HG02759 (cell line): ENCODE data around the gene MGA.

Experiments
- ATAC-seq: cut with Tn5 transposase; IDR thresholded peaks from one replicate; pipeline ENCODE4 v1.9.1; 2021; ENCODE audit warnings: mild to moderate bottlenecking, moderate library complexity; ENCODE audit not compliant: unreplicated experiment

The MGA gene

DNA sequence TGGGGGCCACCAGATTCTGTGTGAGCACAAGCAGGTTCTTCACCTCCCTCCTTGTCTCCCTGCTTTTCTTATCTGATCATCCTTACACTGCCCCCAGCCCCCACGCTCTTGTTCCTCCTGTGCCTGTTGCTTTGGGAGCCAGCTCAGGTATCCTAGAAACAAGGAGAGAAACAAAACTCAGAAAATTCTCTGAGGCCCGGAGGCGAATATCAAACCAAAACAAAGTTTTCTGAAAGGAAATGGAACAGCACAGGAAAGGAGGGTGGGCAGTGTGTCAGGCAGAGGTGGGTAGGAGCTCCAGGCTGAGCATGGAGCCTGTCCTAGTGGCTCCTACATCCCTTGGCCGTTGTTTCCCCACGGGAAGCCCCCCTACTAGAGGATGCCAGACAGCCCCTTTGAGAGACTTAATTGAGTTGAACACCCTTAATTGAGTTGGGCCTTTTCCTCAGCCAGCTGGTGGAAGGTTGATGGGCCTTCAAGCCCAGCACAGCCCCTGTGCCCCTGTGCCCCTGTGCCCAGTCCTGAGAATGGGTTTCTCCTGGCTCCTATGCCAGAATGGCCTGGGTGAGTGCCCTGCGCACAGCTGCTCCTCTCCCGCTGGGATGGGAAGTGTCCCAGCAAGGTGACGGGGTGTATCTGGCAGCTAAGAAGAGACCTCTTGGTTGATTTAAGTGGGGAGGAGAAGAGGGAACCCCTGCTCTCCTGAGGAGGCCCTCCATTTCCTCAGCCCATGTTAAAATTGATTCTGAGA lies 144.9 kb downstream of the MGA start:
- no peak for ATAC-seq

DNA sequence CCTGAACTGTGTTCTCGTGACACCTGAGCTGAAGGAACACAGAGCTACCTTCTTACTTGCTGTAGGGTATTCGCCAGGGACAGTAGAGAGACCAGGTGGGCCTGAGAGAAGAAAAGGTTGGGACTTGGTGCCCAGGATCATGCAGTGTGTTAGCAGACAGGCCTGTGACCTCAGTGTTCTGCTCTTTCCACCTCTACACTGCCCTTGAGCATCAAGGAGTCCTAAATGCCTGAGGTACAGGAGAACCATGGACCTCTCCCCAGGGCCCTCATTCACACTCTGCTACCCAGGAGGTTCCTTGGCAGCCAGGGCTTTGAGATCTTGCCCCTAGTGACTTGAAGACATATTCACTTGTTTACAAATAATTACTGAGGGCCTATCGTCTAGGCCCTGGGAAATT lies 145.5 kb downstream of the MGA start:
- ATAC-seq, result no peak

DNA sequence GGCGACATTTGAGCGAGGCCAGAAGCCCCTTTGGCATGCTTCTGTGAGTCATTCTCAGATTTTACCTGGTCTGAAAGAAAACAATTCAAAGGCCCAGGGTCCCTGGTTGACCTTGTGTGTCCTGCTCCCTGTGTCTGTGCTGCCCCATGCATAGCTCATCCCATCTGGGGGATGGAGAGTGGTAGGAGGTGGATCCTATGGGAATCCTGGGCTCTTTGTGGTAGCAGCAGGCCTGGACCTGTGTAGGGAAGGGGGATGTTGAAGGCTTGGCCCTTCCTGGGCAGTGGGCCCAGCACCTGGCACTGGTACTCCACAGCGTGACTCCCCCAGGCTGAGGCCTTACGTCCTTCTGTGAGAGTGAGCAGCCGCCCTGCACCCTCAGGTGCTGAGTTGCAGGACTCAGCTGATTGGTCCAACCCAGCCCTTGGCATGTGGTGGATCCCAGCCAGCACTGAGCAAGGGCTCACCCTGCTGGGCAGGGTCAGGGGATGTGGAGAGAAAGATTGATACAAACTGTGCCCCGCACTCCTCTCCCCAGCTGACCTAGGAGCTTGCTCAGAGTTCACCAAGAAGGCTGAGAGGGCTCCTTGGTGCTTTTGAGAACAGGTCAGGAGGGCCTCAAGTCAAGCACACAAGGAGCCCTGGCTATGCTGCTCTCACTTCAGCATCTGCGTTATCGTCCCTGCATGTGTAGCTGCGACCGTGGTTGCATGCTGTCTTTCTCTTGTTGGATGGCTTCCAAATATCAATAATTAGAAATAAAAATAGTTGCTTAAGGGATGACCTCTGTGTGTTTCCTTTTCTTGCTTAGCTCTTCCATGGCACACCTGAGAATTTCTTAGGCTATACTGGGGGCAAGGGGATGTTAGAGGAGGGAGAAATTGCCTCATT lies 146.3 kb downstream of the MGA start:
- ATAC-seq, result no peak

DNA sequence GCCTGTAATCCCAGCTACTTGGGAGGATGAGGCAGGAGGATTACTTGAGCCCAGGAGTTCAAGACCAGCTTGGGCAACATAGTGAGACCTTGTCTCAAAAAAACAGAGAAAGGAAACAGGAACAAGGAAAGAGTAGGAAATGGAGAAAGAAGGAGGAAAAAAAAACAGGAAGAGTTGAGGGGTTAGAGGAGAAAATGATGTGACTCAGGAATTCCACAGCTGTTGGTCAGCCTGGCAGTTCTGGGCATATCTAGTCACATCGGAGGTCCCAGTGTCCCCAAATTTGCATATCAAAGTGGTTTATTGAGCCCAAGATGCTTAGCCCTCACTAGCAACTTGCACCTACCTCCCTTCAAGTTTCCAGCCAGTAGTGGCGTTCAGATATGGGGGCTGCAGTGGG lies 148.9 kb downstream of the MGA start:
- no peak for ATAC-seq

DNA sequence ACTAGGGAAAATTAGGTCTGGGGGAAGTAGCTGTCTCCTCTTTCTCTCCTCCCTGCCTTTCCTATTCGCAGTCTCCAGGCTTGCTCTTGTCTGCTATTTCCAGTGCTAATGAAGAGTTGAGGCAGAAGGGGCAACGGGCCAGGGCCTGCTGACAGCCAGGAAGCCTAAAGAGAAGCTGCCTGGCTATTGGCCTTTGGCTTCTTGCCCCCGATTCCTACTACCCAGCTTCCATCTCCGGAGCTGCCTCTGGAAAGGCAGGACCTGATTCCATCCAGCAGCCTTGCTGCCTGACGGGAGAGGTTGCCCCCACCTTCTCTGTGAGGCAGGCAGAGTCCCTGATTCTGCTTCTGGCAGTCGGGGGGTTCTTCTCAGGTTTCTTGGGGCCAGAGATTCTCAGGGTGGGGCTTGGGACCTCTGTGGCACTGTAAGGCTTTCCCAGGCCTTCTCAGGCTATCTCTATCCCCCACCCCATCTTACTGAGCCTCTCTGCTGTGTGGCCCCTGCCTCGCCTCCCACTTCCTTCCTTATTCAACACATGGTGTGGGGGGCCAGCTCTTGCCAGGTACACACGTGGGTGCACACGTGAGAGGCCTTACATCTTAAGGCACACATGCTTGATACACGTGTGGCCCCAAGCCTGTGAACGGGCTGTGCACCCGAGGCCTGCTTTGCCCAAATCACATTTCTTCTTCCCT lies 149.5 kb downstream of the MGA start:
- ATAC-seq, result no peak

DNA sequence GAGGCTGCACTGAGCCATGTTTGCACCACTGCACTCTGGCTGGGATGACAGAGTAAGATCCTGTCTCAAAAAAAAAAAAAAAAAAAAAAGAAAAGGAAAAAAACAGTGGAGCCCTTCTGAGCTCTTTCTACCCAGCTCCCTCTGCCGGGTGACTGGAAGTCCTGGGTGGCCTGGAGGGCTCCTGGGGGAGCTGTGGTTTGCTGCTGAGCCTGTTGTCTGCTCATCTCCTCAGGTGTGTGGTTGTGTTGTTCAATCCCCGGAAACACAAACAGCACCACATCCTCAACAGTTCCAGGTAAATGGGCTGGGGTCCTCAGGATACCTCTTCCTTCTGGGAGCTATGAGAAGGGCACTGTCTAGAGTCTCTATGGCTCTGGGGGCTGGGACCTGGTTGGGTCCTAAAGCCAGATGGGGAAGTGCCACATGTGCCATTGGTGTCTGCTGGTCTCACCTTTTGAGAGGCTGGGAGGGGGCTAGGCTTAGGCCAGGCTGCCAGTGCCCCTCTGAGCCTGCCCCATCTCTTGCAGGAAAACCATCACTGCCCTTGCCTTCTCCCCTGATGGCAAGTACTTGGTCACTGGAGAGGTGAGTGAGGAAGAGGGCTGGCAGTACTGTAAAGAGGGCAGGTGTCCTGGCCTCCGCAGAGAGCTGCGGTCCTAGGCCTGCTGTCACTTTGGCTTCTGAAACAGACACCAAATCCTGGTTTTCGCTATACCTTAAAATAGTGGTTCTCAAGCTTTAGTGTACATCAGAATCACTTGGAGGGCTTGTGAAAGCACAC lies 150.6 kb downstream of the MGA start:
- no peak for ATAC-seq

DNA sequence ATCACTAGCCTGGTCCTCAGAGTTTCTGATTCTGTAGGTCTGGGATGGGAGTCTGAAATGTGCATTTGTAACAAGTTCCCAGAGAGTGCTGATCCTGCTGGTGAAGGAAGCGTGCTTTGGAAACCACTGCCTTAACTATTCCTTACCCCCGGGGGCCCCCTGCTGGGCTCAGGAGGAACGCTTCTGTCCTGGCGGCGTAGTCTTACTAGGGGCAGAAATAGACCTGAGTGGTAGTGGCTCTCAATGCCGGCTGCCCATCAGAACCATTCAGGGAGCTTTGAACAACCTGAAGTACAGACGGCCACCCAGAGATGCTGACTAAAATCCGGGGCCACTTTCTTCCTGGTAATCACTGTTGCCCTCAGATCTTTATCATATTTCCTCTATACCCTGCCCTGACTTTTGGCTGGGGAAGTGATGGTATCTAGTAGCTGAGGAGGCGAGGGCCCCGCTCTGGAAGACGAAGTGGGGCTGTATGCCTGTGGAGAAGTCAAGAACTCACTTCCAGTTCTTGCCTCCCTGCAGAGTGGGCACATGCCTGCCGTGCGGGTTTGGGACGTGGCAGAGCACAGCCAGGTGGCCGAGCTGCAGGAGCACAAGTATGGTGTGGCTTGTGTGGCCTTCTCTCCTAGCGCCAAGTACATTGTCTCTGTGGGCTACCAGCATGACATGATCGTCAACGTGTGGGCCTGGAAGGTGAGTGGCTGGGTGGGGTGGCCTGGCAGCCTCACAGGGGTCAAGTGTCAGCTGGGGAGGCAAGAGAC lies 151.4 kb downstream of the MGA start:
- no peak for ATAC-seq

DNA sequence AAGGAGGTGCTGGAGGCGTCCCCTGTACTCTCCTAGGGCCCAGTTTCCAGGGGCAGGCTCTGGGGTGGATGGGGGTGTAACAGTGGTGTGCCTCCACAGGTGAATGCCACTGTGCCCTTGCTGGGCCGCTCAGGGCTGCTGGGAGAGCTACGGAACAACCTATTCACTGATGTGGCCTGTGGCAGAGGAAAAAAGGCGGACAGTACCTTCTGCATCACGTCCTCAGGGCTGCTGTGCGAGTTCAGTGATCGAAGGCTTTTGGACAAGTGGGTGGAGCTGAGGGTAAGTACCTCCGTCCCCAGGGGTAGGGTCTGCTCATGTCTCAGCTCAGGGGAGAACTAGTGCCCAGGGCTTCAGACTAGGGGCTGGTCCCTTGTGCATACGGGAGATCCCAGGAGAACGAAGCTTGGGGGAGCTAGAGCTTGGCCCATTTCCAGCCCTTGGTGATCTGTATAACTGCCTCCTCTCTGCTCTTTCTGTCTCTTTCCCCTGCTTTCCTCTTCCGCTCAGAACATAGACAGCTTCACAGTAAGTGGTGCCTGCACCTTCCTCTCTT lies 152.7 kb downstream of the MGA start:
- ATAC-seq, result no peak

DNA sequence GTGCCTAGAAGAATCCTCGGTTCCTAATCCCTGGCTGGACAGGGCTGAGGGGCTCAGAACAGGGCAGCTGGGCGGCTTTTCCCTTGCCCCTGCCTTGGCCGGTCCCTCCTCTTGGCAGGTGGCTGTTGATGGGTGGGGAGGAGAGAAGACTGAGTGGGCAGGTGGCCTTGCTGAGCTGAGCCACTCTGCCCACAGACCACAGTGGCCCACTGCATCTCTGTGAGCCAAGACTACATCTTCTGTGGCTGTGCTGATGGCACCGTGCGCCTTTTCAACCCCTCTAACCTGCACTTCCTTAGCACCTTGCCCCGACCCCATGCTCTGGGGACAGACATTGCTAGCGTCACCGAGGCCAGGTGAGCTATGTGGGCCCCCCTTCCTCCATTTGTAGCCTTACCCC lies 153.2 kb downstream of the MGA start:
- no peak for ATAC-seq

DNA sequence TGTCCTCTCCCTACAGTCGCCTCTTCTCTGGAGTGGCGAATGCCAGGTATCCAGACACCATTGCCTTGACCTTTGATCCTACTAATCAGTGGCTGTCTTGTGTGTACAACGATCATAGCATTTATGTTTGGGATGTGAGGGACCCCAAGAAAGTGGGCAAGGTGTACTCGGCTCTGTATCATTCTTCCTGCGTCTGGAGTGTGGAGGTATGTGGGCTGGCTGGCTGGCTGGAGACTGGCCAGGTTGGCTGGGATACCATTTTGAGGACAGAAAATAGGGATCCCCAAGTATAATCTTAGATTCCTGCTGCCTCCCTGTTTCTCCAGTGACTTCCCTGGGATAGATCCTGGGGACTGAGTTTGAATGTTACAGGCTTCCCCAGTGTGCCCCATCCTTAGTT lies 154.3 kb downstream of the MGA start:
- no peak for ATAC-seq

DNA sequence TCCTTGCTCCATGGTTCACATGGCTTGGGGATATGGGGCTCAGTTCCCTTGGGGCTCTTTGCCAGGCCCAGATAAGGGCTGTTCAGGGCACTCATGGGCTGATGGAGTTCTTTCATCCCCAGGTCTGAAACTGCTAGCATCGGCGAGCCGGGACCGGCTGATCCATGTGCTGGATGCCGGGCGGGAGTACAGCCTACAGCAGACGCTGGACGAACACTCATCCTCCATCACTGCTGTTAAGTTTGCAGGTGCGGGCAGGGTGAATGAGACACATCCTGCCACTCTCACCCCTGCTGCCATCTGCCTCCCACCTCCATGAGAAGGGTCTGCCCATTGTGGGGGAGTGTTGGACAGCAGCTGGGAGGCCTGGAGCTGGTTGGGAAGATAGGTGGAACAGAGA lies 156.6 kb downstream of the MGA start:
- ATAC-seq, result no peak

DNA sequence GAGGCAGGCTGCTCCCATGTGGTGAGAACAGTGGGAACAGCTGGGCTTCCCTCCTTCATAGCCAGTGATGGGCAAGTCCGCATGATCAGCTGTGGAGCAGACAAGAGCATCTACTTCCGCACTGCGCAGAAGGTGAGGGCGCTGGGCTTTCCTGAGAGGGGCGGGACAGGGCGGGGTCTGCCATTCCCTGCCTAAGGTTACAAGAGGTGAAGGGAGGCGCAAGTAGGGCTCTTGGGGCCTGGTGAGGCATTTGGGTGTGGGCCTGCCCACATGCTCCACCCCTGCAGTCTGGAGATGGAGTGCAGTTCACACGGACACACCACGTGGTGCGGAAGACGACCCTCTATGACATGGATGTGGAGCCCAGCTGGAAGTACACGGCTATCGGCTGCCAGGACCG lies 157.1 kb downstream of the MGA start:
- ATAC-seq, result no peak

DNA sequence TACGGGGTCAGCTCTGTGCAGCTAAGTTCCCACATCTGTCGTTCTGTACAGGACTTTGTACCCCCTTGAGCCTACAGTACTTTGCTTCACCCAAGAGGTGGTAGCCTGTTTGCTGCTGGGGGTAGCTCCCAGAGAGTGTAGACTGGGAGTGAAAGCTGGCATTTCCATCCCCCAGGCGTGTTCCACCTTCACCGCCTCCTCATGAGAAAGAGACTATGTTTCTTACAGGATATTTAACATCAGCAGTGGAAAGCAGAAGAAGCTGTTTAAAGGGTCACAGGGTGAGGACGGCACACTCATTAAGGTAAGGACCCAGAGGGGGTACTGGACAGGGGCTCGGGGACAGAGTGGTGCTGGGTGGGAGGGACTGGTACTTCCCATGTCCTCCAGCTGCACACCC lies 157.6 kb downstream of the MGA start:
- no peak for ATAC-seq

DNA sequence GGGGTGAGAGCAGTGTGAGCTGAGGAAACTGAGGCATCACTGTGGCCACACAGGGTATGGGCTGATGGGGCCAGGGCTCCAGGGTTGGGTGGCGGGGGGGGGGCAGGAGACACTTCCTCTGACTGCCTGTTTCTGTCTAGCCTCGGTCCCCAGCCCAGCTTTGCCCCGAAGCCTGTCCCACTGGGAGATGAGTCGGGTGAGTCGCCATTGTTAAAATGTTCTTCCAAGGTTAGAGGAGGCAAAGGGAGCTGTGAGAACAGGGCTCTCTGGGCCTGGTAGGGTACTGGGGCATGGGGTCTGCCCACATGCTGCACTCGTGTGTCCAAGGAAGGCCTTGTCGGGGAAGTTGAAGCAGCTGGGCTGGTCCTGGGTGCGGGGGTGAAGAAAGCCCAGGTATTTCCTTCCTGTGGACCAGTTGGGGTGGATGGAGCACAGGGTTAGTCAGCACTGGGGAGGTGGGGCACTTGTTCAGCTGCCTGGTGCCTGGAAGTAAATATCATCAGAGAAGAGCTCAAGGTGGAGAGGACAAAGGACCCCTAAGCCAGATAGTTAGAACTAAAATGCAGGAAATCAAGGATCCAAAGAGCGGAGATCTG lies 159.3 kb downstream of the MGA start:
- no peak for ATAC-seq

DNA sequence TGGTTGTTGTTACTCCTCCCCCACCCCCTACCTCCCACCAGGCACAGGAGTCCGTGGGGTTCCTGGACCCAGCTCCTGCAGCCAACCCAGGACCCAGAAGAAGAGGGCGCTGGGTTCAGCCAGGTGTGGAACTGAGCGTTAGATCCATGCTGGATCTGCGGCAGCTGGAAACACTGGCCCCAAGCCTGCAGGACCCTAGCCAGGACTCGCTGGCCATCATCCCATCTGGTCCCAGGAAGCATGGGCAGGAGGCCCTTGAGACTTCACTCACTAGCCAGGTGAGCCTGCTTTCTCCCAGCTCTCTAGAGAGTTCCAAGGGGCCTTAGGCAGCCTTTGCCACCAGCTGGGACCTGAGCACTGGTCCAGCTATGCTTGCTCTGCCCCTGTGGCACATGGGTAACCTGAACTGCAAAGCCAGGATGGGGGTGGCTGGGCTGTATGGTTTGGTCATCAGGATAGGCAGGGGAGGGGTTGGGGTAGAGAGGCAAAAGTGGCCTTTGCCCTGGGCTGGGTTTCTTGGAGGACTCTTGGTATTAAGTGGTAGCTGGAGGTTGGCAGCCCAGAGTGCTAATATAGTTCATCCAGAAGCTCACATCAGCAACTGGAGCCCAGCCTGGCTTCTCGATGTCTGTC lies 160.7 kb downstream of the MGA start:
- ATAC-seq, result no peak

DNA sequence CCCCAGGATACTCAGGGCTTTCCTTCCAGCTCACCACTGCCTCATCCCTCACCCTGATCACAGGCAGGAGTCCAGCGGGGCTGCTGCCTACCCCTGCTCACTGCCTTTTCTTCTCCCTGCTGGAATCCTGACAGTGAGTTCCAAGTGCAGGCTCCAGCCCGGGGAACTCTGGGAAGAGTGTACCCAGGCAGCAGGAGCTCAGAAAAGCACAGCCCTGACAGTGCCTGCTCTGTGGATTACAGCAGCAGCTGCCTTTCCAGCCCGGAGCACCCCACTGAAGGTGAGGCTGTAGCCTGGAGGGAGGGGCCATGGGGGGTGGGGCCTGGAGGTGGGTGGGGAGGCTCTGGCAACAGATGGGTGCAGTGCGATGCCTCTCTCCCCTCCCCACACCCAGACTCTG lies 161.6 kb downstream of the MGA start:
- ATAC-seq, result no peak

DNA sequence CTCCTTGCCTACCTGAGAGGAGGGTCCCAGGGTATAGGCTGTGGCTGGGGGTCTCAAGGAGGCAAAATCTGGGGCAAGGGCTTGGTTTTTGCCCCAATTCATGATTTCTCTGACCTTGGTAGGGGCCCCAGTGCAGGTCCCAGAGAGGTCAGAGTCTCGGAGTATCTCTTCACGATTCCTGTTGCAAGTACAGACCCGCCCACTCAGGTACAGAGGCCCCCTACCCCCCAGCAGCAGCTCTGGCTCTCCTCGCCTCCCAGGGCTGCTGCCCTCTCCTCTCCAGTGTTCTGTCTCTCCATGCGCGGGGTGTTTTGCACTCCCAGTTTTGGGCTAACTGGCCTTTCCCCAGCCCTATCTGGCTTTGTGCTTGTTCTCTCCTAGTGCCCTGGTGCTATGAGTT lies 162.3 kb downstream of the MGA start:
- no peak for ATAC-seq
